H54 (cell line): ENCODE results near the gene FCN2.

Source experiments
- DNase-seq: peaks from one replicate; pipeline ENCODE4 v3.0.0; 2011; ENCODE audit warnings: low spot score, mixed read lengths; ENCODE audit not compliant: insufficient read length
- FAIRE-seq: peaks from 3 replicates; lab custom pipeline; 2011; peaks lifted over from hg19 to GRCh38; lab: Jason Lieb, UNC
- POLR2A ChIP-seq: IDR thresholded peaks from 2 replicates; pipeline ENCODE4 v1.6.1; 2011; ENCODE audit warnings: low read depth, mild to moderate bottlenecking, low read length

Gene FCN2

DNA sequence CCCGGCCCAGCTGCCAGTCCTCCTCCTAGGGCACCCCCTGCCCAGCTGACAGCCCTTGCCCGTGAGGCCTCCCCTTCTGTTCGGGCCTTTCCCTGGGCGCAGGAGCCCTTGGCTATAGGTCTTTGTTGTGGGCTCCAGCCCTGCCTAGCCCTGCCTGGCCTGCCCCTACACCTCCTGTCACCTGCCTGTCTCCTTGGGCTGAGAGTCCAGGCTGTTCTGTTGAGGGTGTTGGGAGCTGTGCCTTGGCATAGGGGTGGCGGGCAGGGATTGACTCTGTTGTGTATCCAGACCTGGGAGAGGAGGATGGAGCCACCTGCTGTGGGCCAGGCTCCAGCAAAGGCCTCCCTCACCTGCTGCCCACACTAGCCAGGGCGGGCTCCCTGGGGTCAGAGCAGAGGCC lies 11.6 kb downstream of the FCN2 start:
- TF ChIP-seq POLR2A = no peak
- DNase-seq = no peak
- FAIRE-seq = no peak

DNA sequence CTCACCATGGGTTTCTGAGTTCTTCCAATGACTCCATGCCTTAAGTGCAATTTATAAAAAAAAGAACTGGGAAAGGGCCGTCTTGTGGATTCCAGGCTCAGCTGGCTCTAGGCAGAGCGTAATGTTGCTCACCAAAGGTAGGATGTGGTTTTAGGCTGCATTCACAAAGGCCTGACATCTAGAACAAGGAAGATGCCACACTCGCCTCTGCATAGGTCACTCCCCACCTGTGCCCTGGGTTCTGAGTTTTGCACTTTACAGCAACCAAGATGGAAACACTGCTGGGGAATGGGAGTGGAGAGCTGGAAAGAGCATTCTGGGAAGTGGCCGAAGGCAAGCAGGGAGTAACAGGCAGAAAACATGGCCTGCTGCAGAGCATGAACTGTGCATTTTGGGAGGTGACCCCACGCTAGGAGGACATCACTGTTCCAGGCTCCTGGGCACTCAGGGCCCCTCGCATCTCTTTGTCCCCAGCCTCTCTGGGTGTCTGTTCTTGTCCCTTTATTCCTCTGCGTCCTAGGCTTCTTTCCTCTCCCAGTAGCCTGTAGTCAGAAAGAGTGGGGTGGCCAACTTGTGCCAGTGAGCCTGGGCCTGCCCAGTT lies 12.3 kb downstream of the FCN2 start:
- no peak for TF ChIP-seq POLR2A
- FAIRE-seq (no peak), DNase-seq (no peak)

DNA sequence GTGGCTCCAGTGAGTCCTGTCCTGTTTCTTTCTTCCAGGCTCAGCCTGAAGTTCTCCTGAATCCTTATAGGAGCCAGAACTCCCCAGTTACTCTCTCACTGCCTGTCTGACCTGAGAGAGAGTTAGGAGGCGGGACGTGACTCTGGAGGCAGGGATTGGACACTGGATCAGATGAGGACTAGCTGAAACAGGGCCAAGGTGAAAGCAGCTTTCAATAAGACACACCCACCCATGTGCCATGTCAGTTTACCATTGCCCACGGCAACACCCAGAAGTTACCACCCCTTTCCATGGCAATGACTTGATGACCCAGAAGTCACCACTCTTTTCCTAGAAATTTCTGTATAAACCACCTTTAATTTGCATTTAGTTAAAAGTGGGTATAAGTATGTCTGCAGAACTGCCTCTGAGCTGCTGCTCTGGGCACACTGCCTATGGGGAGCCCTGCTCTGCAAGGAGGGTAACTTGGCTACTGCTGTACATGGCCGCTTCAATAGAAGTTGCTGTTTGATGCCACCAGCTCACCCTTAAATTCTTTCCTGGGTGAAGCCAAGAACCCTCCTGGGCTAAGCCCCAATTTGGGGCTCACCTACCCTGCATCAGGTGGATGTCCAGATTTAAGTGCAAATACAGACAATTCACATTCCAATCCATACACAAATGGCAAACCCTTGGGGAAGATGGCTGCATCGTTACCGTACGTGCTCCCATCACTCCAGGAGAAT lies 13.7 kb downstream of the FCN2 start:
- TF ChIP-seq POLR2A = no peak
- FAIRE-seq = no peak
- DNase-seq = no peak

DNA sequence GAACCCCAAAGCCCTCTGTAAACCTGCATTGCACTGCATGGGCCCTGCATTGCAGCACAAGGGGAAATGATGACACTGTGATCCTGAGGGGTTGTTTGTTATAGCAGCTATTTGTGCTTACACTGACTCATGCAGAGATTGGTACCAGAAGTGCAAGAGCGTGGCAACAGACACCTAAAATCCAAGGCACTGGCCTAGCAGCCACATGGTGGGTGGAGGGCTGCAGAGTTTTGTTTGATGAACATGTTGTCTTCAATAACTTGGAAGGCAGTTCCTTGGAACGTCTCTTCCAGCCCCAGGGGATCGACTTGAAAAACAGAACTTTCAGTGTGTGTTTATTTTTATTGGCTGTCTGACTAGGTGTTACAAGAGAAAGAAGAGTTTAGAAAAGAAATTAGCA lies 14.5 kb downstream of the FCN2 start:
- DNase-seq (no peak), FAIRE-seq (no peak)
- TF ChIP-seq POLR2A = no peak

DNA sequence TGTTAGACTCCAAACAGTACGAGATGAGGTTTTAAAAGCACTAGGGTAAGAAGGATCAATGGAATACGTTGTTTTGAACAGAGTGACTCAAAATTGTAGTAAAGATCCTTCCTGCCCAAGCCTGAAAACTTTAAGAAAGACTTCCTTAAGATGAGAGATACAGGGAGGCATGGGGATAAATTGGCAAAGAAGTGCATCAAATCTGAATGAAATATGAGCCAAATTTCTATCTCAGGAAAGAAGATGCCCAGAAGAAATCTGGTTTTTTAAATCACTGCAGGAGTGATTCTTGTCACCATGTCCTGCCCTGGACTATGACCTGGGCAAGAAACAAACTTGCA lies 14.9 kb downstream of the FCN2 start:
- no peak for DNase-seq
- FAIRE-seq = no peak
- no peak for TF ChIP-seq POLR2A

DNA sequence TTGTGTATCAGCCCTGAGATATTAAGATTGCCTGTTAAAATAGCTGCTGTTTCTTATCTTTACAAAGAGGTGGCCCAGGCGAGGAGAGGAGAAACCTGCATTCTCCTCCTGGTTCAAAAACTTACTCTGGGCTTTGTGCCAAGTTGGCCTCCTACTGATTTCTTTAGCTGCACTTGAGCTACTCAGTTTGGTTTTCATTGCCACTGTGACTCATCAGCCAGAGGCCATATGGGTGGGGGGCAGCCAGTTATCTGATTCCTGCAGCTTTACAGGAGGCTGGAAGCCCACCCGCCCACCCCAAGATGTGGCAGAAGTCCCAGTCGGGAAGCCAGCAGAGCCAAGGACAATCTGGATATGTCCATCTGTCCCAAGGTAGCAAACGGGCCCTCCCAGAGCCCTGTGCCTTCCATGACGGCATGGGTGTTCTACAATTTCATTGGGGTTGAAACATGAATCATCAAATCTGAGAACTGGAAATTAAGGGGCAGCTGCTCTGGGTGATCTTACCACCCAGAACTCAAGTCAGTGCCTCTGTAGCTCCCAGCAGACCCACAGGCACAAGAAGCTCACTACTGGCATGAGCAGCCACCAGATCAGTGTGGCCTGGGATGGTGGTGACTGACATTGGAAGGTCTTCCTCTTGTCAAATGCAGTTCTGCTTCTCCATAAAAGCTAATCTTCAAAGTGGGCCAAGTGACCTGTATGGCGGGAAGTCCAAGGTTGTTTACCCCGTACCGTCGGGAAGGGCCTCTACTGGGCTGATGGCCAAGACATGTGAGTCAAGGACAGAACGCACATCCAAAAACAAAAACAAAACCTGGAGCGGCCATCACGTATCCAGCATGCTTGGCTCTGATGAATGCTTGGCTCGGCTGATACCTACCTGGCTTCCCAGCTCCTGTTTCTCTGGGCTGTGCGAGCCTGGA lies 15.6 kb downstream of the FCN2 start:
- FAIRE-seq = peak; percentile 88
- no peak for TF ChIP-seq POLR2A
- DNase-seq = peak; percentile 92

DNA sequence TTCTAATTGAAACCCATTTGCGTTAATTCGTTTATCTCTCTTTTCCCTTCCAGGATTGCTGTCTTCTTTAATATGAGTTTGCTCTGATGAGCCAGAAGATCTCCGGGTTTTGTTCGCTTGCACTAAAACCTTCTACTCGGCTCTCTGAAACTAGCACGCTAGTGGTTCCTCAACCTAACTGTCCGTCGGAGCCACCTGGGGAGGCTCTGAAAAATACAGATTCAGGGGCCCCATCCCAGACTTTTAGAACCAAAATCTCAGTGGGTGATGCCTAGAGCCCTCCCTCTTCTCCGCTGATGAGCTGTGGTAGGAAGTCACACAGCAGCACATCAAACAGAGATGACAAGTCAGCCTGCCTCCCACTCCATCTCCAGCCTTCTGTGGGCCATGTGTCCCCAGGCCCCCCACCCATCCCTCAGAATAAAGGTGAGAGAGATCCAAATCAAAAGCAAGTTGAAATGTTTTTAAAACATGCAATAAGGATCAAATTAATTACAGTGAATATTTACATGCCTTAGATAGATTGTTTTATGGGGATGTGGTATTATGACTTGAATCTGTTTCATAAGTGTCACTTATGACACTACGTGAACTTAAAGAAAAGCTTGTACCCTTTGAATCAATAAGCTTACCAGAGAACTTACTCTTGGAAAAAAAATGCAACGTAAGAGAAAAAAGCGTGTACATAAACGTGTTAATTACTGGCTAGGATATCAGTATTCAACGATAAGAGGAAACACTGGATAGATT lies 16.4 kb downstream of the FCN2 start:
- no peak for TF ChIP-seq POLR2A
- no peak for DNase-seq
- no peak for FAIRE-seq

DNA sequence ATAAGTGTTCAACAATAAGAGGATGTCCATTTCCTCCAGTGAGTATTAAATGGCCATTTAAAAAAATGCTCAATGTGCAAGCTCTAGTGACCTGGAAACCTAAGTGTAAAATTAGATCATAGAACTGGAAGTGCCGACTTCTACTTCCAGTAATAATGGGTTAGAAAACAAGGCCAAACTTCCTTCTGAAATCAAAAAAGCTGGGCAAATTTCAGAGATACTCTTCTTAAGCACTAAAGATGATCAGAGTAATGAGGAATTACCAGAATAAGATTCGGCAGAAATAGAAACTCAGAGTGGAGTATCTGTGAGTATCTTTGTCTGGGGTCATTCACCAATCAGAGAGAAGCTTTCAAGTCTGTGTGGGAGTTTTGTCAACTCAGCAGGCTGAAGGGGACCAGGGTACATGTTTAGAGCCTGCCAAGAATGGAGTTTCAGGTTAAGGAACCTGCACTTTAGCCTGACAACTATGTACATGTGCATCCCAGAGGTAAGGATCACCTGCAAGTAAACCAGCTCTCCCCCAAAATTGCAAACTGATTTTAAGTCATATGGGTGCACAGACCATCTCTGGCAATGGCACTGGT lies 17.1 kb downstream of the FCN2 start:
- FAIRE-seq (no peak), DNase-seq (no peak)
- no peak for TF ChIP-seq POLR2A

DNA sequence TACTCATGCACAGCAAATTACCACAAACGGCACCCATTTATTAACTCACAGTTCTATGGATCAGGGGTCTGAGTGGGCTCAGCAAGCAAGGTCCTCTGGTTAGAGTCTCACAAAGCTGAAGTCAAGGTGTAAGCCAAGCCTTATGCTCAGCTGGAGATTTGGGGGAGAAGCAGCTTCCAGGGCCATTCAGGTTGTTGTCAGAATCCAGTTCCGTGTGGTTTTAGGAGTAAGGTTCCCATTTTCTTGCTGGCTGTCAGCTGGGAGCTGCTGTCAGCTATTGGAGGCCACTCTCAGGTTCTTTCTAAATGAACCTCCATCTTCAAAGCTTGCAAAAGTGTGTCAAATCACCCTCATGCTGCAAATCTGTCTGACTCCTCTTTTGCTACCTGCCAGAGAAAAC lies 17.7 kb downstream of the FCN2 start:
- no peak for TF ChIP-seq POLR2A
- DNase-seq (no peak), FAIRE-seq (no peak)

DNA sequence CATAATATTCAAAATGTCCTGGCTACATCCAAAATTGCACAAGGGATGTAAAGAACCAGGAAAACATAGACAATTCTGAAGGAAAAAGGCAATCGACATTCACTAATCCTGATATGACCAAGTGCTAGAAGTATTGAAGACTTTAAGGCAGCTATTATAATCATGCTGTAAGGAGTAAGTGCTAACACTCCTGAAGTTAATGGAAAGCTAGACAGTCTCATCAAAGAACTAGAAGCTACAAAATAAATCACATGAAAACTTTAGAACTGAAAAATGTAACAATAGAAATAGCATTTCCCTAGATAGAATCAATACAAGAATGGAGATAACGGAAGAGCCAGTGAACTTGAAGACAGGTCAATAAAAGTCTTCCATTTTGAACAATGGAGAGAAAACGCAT lies 18.6 kb downstream of the FCN2 start:
- FAIRE-seq = no peak
- DNase-seq = no peak
- TF ChIP-seq POLR2A = no peak

DNA sequence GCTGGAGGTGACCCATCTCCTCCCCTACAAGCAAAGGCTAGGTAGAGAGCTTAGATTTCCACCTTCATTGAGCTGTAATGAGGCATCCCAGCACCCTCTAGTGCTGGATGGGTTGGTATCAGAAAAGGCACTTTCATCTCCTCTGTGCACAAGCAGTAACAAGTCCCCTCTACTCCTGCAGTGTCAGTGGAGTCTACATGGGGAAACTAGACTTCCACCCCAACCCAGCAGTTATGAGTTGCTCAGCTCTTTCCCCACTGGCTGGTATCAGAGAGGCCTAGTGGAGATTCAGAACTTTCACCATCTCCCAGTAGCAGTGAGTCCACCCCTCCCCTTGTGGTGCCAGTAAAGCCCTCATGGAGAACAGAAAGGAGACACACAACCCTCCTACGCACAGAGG lies 19.2 kb downstream of the FCN2 start:
- no peak for TF ChIP-seq POLR2A
- FAIRE-seq (no peak), DNase-seq (no peak)

DNA sequence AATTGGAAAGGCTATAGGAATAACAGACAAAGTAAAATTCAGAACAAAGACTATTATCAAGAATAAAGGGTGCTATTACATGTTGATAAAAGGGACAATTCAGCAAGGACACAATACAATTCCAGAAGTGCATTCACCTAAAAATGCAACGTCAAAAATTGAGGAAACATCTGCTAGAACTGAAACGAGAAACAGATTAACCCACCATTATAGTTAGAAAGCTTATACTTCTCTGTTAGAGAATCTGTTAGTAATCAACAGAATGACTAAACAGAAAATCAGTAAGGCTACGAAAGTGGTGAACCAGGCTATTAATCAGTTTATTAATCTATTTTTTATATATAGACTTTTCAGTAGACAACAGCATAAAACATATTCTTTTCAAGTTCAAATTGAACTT lies 22.3 kb downstream of the FCN2 start:
- FAIRE-seq = no peak
- no peak for TF ChIP-seq POLR2A

More for the DNA sequence above, 22.3 kb downstream of the FCN2 start:
- no peak for DNase-seq
